Measurements from ENCODE around the gene PEX7. TPM values are rescaled to one million over a fixed set of nuclear protein-coding genes. Genes with fewer than 3 reads are reported as not detected.
A peak's percentile ranks its signal among the peaks of the same experiment; 100 is the strongest.
"Not testable (repeated sequence)": the region's sequence is repeated elsewhere in the genome, so short reads cannot be mapped to it uniquely, and the experiment has no call there.

The PEX7 gene
- total RNA-seq, 1 experiment from 2014 or later, result 11.4 TPM

GRCh38 chr6:136795996-136796395 lies 26.4 kb upstream of the PEX7 start:
- Histone ChIP-seq H3K4me3 (no peak overlapping the region), H3K27me3 (replicated peaks) (no peaks in the 10 kb centered on the region), H3K36me3 (peaks cover 13% of the 10 kb centered on the region), H3K9me3 (replicated peaks) (no peaks in the 10 kb centered on the region), H3K4me1 (replicated peaks) (peaks cover 12% of the 10 kb centered on the region), H3K27ac (no peak overlapping the region)
- DNase-seq (ENCODE audit: low read depth in 1 of 2, low spot score in 2 of 2), result no peak

GRCh38 chr6:136798044-136798443 lies 24.3 kb upstream of the PEX7 start:
- no peak overlapping the region for H3K4me3 ChIP-seq
- H3K27me3 ChIP-seq (replicated peaks), result 0 out of 2 replicates have a peak, but pooled peaks cover 4% of the 10 kb centered on the region
- no peak overlapping the region for H3K27ac ChIP-seq
- H3K4me1 ChIP-seq (replicated peaks), result peaks cover 5% of the 10 kb centered on the region
- no peak for DNase-seq (ENCODE audit: low read depth in 1 of 2, low spot score in 2 of 2)
- no peaks in the 10 kb centered on the region for H3K9me3 ChIP-seq (replicated peaks)
- H3K36me3 ChIP-seq, result no peaks in the 10 kb centered on the region

DNA sequence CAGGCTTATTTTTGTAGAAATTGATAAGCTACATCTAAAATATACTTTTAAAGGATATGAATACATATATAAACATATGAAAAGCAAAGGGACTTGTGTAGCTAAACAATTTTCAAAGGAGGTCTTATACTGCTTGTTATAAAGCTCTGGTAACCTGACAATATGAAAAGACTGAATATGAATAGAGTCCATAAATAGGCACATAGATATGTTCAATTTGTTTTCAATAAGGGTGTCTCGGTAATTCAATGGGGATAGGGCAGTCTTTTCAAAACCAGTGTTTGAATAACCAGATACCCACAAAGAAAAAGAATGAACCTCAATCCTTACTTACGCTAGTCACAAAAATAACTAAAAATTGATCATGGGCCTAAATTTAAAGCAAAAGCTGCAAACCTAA lies 20.8 kb upstream of the PEX7 start:
- peaks cover 4% of the 10 kb centered on the region; the same call in 1 of the 2 replicates for H3K27me3 ChIP-seq (replicated peaks)
- H3K9me3 ChIP-seq (replicated peaks), result no peaks in the 10 kb centered on the region
- H3K36me3 ChIP-seq, result no peaks in the 10 kb centered on the region
- no peaks in the 10 kb centered on the region for H3K4me1 ChIP-seq (replicated peaks)
- no peak for DNase-seq (ENCODE audit: low read depth in 1 of 2, low spot score in 2 of 2)
- no peak overlapping the region for H3K27ac ChIP-seq
- H3K4me3 ChIP-seq, result no peak overlapping the region

GRCh38 chr6:136803608-136804007 lies 18.8 kb upstream of the PEX7 start:
- no peaks in the 10 kb centered on the region for H3K9me3 ChIP-seq (replicated peaks)
- H3K4me3 ChIP-seq, result no peak overlapping the region
- no peak overlapping the region for H3K27ac ChIP-seq
- H3K4me1 ChIP-seq (replicated peaks), result no peaks in the 10 kb centered on the region
- no peaks in the 10 kb centered on the region for H3K36me3 ChIP-seq
- H3K27me3 ChIP-seq (replicated peaks), result peaks cover 4% of the 10 kb centered on the region; the same call in 1 of the 2 replicates
- DNase-seq (ENCODE audit: low read depth in 1 of 2, low spot score in 2 of 2), result no peak

DNA sequence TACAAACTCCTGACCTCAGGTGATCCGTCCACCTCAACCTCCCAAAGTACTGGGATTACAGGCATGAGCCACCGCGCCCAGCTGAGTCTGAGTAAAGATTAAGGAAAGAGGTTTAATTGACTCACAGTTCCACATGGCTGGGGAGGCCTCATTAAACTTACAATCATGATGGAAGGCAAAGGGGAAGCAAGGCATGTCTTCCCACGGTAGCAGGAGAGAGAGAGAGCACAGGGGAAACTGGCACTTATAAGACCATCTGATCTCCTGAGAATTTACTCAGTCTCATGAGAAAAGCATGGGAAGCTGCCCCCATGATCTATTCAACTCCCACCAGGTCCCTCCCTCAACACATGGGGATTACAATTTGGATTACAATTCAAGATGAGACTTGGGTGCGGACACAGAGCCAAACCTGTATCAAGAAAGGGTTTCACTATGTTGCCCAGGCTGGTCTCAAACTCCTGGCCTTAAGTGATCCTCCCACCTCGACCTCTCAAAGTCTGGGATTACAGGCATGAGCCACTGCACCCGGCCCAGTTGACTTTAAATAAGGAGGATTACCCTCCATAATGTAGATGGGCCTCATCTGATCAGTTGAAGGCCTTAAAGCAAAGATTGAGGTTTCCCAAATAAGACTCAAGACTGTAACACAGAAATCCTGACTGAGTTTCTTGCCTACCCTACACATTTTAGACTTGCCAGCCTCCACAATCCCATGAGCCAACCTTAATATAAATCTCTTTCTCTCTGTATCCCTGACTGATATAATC lies 13.1 kb upstream of the PEX7 start:
- no peak for DNase-seq (ENCODE audit: low read depth in 1 of 2, low spot score in 2 of 2)
- no peaks in the 10 kb centered on the region for H3K4me1 ChIP-seq (replicated peaks)
- no peak overlapping the region for H3K27ac ChIP-seq
- H3K27me3 ChIP-seq (replicated peaks), result no peaks in the 10 kb centered on the region; the same call in 1 of the 2 replicates
- no peak overlapping the region for H3K4me3 ChIP-seq
- no peaks in the 10 kb centered on the region for H3K9me3 ChIP-seq (replicated peaks)
- H3K36me3 ChIP-seq, result no peaks in the 10 kb centered on the region

- Histone ChIP-seq H3K4me3 (no peak overlapping the region), H3K27ac (no peak overlapping the region), H3K4me1 (replicated peaks) (no peaks in the 10 kb centered on the region), H3K36me3 (no peaks in the 10 kb centered on the region), H3K9me3 (replicated peaks) (no peaks in the 10 kb centered on the region), H3K27me3 (replicated peaks) (no peaks in the 10 kb centered on the region; the same call in 1 of the 2 replicates)
- no peak for DNase-seq (ENCODE audit: low read depth in 1 of 2, low spot score in 2 of 2)
Observed at GRCh38 chr6:136811272-136811671, 11.1 kb upstream of the PEX7 start.

DNA sequence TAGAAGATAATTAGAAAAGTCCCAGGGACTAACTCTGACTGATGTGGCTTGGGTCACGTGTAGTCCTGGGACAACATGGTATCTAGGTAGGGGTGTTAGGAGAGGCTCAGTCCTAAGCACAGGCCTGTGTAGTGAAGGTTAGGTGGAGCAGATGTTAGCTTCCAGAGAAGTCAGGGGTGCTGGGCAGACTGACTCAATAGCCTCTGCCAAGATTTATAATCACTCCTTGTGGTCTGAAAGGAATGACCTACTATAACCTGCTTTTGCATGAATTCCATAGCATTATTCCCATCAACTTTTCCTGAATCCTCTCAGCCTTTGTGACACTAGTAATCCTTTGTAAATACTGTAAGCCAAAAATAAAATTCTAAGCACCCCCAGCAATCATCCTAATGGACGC lies 10.2 kb upstream of the PEX7 start:
- DNase-seq (ENCODE audit: low read depth in 1 of 2, low spot score in 2 of 2), result no peak
- H3K9me3 ChIP-seq (replicated peaks), result no peaks in the 10 kb centered on the region
- H3K27ac ChIP-seq, result no peak overlapping the region
- H3K4me3 ChIP-seq, result no peak overlapping the region
- no peaks in the 10 kb centered on the region for H3K4me1 ChIP-seq (replicated peaks)
- no peaks in the 10 kb centered on the region for H3K36me3 ChIP-seq
- H3K27me3 ChIP-seq (replicated peaks), result no peaks in the 10 kb centered on the region; the same call in 1 of the 2 replicates

DNA sequence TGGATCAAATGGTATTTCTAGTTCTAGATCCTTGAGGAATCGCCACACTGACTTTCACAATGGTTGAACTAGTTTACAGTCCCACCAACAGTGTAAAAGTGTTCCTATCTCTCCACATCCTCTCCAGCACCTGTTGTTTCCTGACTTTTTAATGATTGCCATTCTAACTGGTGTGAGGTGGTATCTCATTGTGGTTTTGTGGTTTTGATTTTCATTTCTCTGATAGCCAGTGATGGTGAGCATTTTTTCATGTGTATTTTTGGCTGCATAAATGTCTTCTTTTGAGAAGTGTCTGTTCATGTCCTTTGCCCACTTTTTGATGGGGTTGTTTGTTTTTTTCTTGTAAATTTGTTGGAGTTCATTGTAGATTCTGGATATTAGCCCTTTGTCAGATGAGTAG lies 6.8 kb upstream of the PEX7 start:
- not testable (repeated sequence) for DNase-seq (ENCODE audit: low read depth in 1 of 2, low spot score in 2 of 2); H3K27me3 ChIP-seq (replicated peaks); H3K4me1 ChIP-seq (replicated peaks); H3K36me3 ChIP-seq; H3K27ac ChIP-seq; H3K9me3 ChIP-seq (replicated peaks); H3K4me3 ChIP-seq

DNA sequence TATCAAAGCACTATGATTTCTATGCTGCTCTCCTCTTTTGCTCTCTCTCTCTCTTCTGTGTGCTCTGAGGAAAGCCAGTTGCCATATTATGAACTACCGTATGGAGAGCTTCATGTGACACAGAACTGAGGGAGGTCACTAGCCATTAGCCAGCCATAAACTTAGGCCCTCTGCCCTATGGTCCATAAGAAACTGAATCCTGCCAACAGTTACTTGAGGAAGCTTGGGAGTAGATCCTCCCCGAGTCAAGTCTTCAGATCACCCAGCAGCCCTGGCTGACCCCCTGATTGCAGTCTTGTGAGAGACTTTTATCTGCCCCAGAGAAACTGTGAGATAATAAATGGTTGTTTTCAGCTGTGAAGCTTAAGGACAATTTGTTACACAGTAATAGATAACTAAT lies 5.7 kb upstream of the PEX7 start:
- no peaks in the 10 kb centered on the region for H3K36me3 ChIP-seq
- no peaks in the 10 kb centered on the region for H3K9me3 ChIP-seq (replicated peaks)
- H3K27ac ChIP-seq, result no peak overlapping the region
- H3K4me3 ChIP-seq, result no peak overlapping the region
- DNase-seq (ENCODE audit: low read depth in 1 of 2, low spot score in 2 of 2), result no peak
- H3K4me1 ChIP-seq (replicated peaks), result no peaks in the 10 kb centered on the region; the same call in 1 of the 2 replicates
- no peaks in the 10 kb centered on the region for H3K27me3 ChIP-seq (replicated peaks)

DNA sequence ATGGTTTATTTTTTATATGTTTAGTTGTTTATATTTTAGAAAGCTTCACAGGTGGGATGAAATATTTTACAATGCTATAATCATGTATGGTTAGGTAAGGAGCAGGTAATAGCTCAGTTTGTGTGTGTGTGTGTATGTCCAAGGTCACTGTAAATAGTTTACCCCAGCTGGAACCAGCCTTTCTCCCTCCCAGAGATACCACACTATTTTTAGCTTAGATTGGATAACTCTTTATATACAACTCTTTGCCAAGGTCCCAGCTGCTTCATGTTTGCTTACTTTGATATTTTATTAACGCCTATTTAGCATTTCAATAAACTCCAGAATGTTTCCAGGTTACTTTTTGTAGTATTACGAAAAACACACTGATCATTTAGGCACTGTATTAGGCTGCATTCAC lies 1.8 kb upstream of the PEX7 start:
- no peak overlapping the region for H3K27ac ChIP-seq
- H3K36me3 ChIP-seq, result 0 out of 2 replicates have a peak, but pooled peaks cover 3% of the 10 kb centered on the region
- peaks cover 6% of the 10 kb centered on the region for H3K4me1 ChIP-seq (replicated peaks)
- no peaks in the 10 kb centered on the region for H3K27me3 ChIP-seq (replicated peaks)
- H3K9me3 ChIP-seq (replicated peaks), result no peaks in the 10 kb centered on the region
- no peak for DNase-seq (ENCODE audit: low read depth in 1 of 2, low spot score in 2 of 2)
- no peak overlapping the region for H3K4me3 ChIP-seq

DNA sequence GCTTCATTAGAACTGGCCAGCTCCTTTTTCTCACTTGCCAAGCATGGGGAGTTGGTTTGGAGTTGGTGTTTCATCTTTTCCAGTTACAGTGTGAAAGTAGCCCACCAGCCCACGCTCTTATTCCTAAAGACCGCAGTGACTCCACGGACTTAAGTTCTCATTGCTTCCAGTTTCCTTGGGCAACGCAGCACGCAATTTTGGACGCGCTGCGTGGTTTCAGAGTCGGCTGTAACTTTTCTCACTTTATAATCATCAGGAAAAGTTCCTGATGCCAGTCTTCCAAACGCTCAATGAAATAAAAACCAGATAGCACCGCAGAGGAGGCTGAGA lies 381 bp upstream of the PEX7 start:
- Histone ChIP-seq H3K9me3 (replicated peaks) (no peaks in the 10 kb centered on the region), H3K4me3 (peak overlapping the region; percentile 79), H3K4me1 (replicated peaks) (peaks cover 6% of the 10 kb centered on the region), H3K36me3 (0 out of 2 replicates have a peak, but pooled peaks cover 3% of the 10 kb centered on the region), H3K27ac (peak overlapping the region; percentile 88), H3K27me3 (replicated peaks) (no peaks in the 10 kb centered on the region)
- DNase-seq (ENCODE audit: low read depth in 1 of 2, low spot score in 2 of 2), result no peak

GRCh38 chr6:136823128-136823660 lies 802 bp downstream of the PEX7 start:
- H3K4me3 ChIP-seq, result peak overlapping the region; percentile 79

GRCh38 chr6:136826216-136826615 lies 3.8 kb downstream of the PEX7 start:
- no peaks in the 10 kb centered on the region for H3K9me3 ChIP-seq (replicated peaks)
- no peak for DNase-seq (ENCODE audit: low read depth in 1 of 2, low spot score in 2 of 2)
- peaks cover 17% of the 10 kb centered on the region; the same call in 1 of the 2 replicates for H3K36me3 ChIP-seq
- H3K4me1 ChIP-seq (replicated peaks), result peaks cover 6% of the 10 kb centered on the region
- no peak overlapping the region for H3K27ac ChIP-seq
- H3K27me3 ChIP-seq (replicated peaks), result no peaks in the 10 kb centered on the region
- no peak overlapping the region for H3K4me3 ChIP-seq

More at GRCh38 chr6:136823128-136823660, 802 bp downstream of the PEX7 start:
- 0 out of 2 replicates have a peak, but pooled peaks cover 3% of the 10 kb centered on the region for H3K36me3 ChIP-seq
- H3K27ac ChIP-seq, result peak overlapping the region; percentile 88; the same call in 1 of the 2 replicates
- H3K27me3 ChIP-seq (replicated peaks), result no peaks in the 10 kb centered on the region
- no peaks in the 10 kb centered on the region for H3K9me3 ChIP-seq (replicated peaks)
- no peak for DNase-seq (ENCODE audit: low read depth in 1 of 2, low spot score in 2 of 2)
- H3K4me1 ChIP-seq (replicated peaks), result peaks cover 6% of the 10 kb centered on the region

GRCh38 chr6:136831873-136832562 lies 9.6 kb downstream of the PEX7 start:
- Histone ChIP-seq H3K9me3 (replicated peaks) (0 out of 2 replicates have a peak, but pooled peaks cover 2% of the 10 kb centered on the region), H3K36me3 (peaks cover 27% of the 10 kb centered on the region), H3K27me3 (replicated peaks) (no peaks in the 10 kb centered on the region), H3K27ac (no peak overlapping the region), H3K4me1 (replicated peaks) (no peaks in the 10 kb centered on the region), H3K4me3 (no peak overlapping the region)
- no peak for DNase-seq (ENCODE audit: low read depth in 1 of 2, low spot score in 2 of 2)
